HEK293 (cell line): ENCODE measurements around the gene TSHR.

Experiments used
- CTCF ChIA-PET: fragments of 350-600 bp; formaldehyde crosslinking; extraction: SDS; loops from one replicate; lab custom pipeline; 2021; ENCODE audit warnings: antibody characterized with exemption; lab: Yijun Ruan, JAX
- POLR2A ChIA-PET: fragments of 300-600 bp; formaldehyde crosslinking; extraction: SDS; loops from one replicate; lab custom pipeline; 2020; ENCODE audit warnings: antibody characterized with exemption, inconsistent platforms; lab: Yijun Ruan, JAX
- H3K27ac ChIP-seq: fragments of 200-500 bp; sonication (Bioruptor generic); 2 replicates; pipeline ENCODE4 v1.5.1; 2014; ENCODE audit warnings: low read depth, low read length, control low read depth, inconsistent platforms; ENCODE audit errors: extremely low read depth
- H3K36me3 ChIP-seq, 2 experiments: fragments of 200-500 bp in 1 of 2; sonication (Bioruptor generic) in 1 of 2; 1 replicate in 1 of 2; 2 replicates in 1 of 2; pipeline ENCODE4 v1.5.1; 2014 to 2017; ENCODE audit warnings: inconsistent platforms in 2 of 2, low read length in 2 of 2; ENCODE audit not compliant: control insufficient read depth in 2 of 2, insufficient read depth in 1 of 2
- H3K4me1 ChIP-seq: fragments of 200-500 bp; sonication (Bioruptor generic); 2 replicates; pipeline ENCODE4 v1.5.1; 2014; ENCODE audit warnings: mild to moderate bottlenecking, low read length, inconsistent platforms; ENCODE audit not compliant: control insufficient read depth, insufficient read depth
- H3K4me3 ChIP-seq: 2 replicates; pipeline ENCODE4 v1.5.1; 2011; ENCODE audit warnings: low read depth, mild to moderate bottlenecking, control low read depth, low read length, moderate library complexity
- H3K9me3 ChIP-seq: fragments of 200-500 bp; sonication (Bioruptor generic); 2 replicates; pipeline ENCODE4 v1.5.1; 2014; ENCODE audit warnings: low read depth, low read length, inconsistent platforms; ENCODE audit not compliant: control insufficient read depth, insufficient read depth
- ZIC2 ChIP-seq: fragments of 450-650 bp; formaldehyde crosslinking; IDR thresholded peaks from 2 replicates; pipeline ENCODE4 v1.5.1; 2016; ENCODE audit warnings: missing biosample characterization, missing genetic modification characterization
- ZNF24 ChIP-seq: fragments of 450-650 bp; formaldehyde crosslinking; IDR thresholded peaks from 2 replicates; pipeline ENCODE4 v1.5.1; 2016; ENCODE audit warnings: missing biosample characterization, missing genetic modification characterization

Gene TSHR

GRCh38 chr14:81193924-81194633, 238.7 kb downstream of the TSHR start:
- no peak for TF ChIP-seq ZNF24
- 0 out of 2 replicates have a peak, but pooled peaks have one; percentile 25 for TF ChIP-seq ZIC2 (tag by site-specific recombination)
- TF ChIP-seq, all 188 proteins: peak for 1
- Histone ChIP-seq H3K4me3 (no peak overlapping the region), H3K4me1 (no peaks in the 10 kb centered on the region), H3K36me3 (peaks cover 49 to 75% of the 10 kb centered on the region in 2 experiments), H3K27ac (no peak overlapping the region), H3K9me3 (no peaks in the 10 kb centered on the region)
- CTCF ChIA-PET, result no interaction called here
- POLR2A ChIA-PET, result no interaction called here
